SU-DHL-6 (cell line): ENCODE results near the gene ERN1.

Experiments used
- H2AFZ ChIP-seq: fragments of 200-600 bp; sonication (generic); 2 replicates; pipeline ENCODE4 v1.6.1; 2014; ENCODE audit warnings: low read depth, mild to moderate bottlenecking, moderate library complexity, mixed read lengths, antibody characterized with exemption, low read length; ENCODE audit not compliant: severe bottlenecking
- H3F3A ChIP-seq: fragments of 200-600 bp; shearing (Covaris generic); 2 replicates; pipeline ENCODE4 v1.6.0; 2016; ENCODE audit warnings: antibody characterized with exemption, mild to moderate bottlenecking; ENCODE audit not compliant: insufficient read depth
- H3K27ac ChIP-seq: fragments of 200-600 bp; sonication (generic); 2 replicates; pipeline ENCODE4 v1.5.1; 2016; ENCODE audit warnings: low read depth, mild to moderate bottlenecking, low read length, moderate library complexity, mixed read lengths
- H3K27me3 ChIP-seq: fragments of 200-600 bp; sonication (generic), shearing (Covaris generic); 2 replicates; pipeline ENCODE4 v1.6.0; 2014; ENCODE audit warnings: mild to moderate bottlenecking, low read length
- H3K36me3 ChIP-seq: fragments of 200-600 bp; sonication (generic); 2 replicates; pipeline ENCODE4 v1.6.1; 2014; ENCODE audit warnings: mild to moderate bottlenecking, low read length, mixed read lengths
- H3K4me2 ChIP-seq: fragments of 300-600, 200-600 bp; shearing (Covaris generic), sonication (generic); 2 replicates; pipeline ENCODE4 v1.6.0; 2014; ENCODE audit warnings: low read length, low read depth, mild to moderate bottlenecking; ENCODE audit not compliant: poor library complexity, severe bottlenecking
- H3K4me3 ChIP-seq: fragments of 200-600 bp; sonication (generic); 2 replicates; pipeline ENCODE4 v1.5.1; 2014; ENCODE audit warnings: antibody characterized with exemption, low read length, mild to moderate bottlenecking, mixed read lengths; ENCODE audit not compliant: insufficient read depth, poor library complexity, severe bottlenecking
- H3K79me2 ChIP-seq: fragments of 200-600 bp; sonication (generic); 2 replicates; pipeline ENCODE4 v1.6.1; 2014; ENCODE audit warnings: mild to moderate bottlenecking, low read length, moderate library complexity; ENCODE audit not compliant: insufficient read depth
- H3K9ac ChIP-seq: fragments of 200-600 bp; sonication (generic); 2 replicates; pipeline ENCODE4 v1.7.0; 2014; ENCODE audit warnings: mild to moderate bottlenecking, low read length
- H3K9me2 ChIP-seq: fragments of 200-600 bp; sonication (generic); replicated peaks from 2 replicates; pipeline ENCODE4 v1.6.1; 2014; ENCODE audit warnings: low read length; ENCODE audit not compliant: insufficient read depth
- H3K9me3 ChIP-seq: fragments of 200-600 bp; sonication (generic); 2 replicates; pipeline ENCODE4 v1.6.1; 2014; ENCODE audit warnings: low read length, mixed read lengths; ENCODE audit not compliant: insufficient read depth
- H4K20me1 ChIP-seq: fragments of 200-600 bp; sonication (generic); 2 replicates; pipeline ENCODE4 v1.6.1; 2014; ENCODE audit warnings: low read depth, mild to moderate bottlenecking, antibody characterized with exemption, low read length, moderate library complexity, mixed read lengths
- EZH2phosphoT487 ChIP-seq: fragments of 200-600 bp; sonication (generic), shearing (Covaris generic); conservative IDR thresholded peaks from 2 replicates; pipeline ENCODE4 v1.6.1; 2018; ENCODE audit warnings: mild to moderate bottlenecking, antibody characterized with exemption, low read length, moderate library complexity, mixed read lengths
- TF ChIP-seq, protein P1 (sequence below): fragments of 200-600 bp; sonication (generic); IDR thresholded peaks from one replicate; pipeline ENCODE4 v1.5.1; 2017; ENCODE audit warnings: antibody characterized with exemption, mild to moderate bottlenecking, low read length, moderate library complexity; ENCODE audit not compliant: insufficient read depth, poor library complexity, severe bottlenecking

ERN1 gene

DNA sequence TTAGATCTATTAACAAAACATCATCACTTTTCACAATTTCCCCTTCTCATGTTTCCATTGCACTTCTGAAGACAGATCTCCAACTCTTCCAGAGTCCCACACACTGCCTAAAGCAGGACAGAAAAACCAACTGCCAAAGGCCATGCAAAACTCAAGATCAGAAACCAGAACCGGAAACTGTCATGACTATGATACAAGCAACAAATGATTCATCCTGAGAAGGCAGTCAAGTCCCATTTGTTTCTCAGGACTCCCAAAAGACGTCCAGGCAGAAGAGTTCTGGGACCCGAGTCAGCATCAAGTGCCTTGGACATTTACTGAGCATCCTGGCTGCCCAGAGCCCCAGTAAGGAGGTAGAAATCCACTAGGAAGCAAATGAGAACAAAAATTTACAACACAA lies 38.8 kb downstream of the ERN1 start:
- Histone ChIP-seq H3K27ac (no peak overlapping the region), H2AFZ (no peak overlapping the region), H3K4me3 (no peak overlapping the region), H3K79me2 (no peaks in the 10 kb centered on the region), H3K27me3 (no peaks in the 10 kb centered on the region), H4K20me1 (no peaks in the 10 kb centered on the region), H3K9me3 (no peaks in the 10 kb centered on the region), H3K9ac (no peak overlapping the region), H3F3A (no peaks in the 10 kb centered on the region), H3K9me2 (no peaks in the 10 kb centered on the region), H3K4me2 (no peak overlapping the region), H3K36me3 (no peaks in the 10 kb centered on the region)
- TF ChIP-seq, protein P1, sequence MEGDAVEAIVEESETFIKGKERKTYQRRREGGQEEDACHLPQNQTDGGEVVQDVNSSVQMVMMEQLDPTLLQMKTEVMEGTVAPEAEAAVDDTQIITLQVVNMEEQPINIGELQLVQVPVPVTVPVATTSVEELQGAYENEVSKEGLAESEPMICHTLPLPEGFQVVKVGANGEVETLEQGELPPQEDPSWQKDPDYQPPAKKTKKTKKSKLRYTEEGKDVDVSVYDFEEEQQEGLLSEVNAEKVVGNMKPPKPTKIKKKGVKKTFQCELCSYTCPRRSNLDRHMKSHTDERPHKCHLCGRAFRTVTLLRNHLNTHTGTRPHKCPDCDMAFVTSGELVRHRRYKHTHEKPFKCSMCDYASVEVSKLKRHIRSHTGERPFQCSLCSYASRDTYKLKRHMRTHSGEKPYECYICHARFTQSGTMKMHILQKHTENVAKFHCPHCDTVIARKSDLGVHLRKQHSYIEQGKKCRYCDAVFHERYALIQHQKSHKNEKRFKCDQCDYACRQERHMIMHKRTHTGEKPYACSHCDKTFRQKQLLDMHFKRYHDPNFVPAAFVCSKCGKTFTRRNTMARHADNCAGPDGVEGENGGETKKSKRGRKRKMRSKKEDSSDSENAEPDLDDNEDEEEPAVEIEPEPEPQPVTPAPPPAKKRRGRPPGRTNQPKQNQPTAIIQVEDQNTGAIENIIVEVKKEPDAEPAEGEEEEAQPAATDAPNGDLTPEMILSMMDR: no peak
- no peak for TF ChIP-seq EZH2phosphoT487

DNA sequence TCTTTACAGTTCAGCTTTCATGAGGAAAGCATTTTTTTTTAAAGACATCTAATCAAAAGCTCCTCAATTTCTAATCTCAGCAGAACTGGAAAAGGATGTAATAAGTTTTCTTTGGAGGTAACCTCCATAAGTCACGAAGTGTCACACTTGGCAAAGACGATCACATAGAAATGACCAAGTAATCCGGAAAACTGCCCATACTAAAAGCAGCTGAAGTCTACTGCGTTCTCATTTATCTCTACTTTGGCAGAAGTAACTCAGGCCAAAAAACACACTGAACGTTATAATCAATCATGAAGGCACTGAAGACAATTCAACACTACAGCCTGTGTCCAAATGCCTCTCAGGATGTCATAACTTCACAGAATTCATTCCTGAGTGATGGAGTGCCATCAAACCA lies 39.8 kb downstream of the ERN1 start:
- H2AFZ ChIP-seq: no peak overlapping the region
- no peak overlapping the region for H3K4me3 ChIP-seq
- H3K9me2 ChIP-seq: no peaks in the 10 kb centered on the region
- H3F3A ChIP-seq: no peaks in the 10 kb centered on the region
- H4K20me1 ChIP-seq: no peaks in the 10 kb centered on the region
- no peaks in the 10 kb centered on the region for H3K36me3 ChIP-seq
- H3K27ac ChIP-seq: no peak overlapping the region
- TF ChIP-seq, protein P1: no peak
- TF ChIP-seq EZH2phosphoT487: no peak
- no peaks in the 10 kb centered on the region for H3K9me3 ChIP-seq
- H3K4me2 ChIP-seq: no peak overlapping the region
- H3K79me2 ChIP-seq: no peaks in the 10 kb centered on the region
- no peaks in the 10 kb centered on the region for H3K27me3 ChIP-seq
- H3K9ac ChIP-seq: no peak overlapping the region

DNA sequence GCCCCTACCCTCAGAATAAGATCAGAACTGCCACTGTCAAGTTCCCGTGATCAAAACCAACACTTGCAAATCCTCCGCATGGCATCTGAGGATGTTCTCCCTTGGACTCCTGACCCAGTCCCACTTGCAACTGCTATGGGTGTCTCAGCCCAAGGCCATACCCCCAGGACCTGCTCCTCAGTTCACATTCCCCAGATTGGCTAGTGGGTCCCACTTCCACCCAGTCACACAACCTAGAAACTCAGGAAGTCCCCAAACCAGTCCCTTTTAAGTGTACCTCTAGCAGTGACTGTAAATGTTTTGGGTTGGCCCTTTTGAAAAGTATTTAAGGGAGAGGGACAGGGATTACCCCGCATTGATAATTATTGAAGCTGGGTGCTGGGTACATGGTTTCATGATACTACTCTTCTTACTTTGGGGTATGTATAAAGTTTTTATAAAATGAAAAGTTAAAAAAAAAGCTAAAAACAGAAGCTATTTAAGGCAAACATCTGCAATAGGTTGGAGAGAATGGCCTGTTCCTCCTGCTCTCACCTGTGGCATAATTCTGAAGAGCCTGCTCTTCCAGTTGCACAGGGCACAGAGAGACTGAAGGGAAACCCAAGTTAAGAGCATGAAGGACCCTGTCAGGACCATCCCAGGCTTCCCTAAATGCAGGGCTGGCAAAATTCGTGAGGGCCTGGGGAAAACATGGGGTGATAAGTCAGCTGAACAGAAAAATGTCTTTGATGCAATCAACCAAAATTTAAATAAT lies 42.5 kb downstream of the ERN1 start:
- Histone ChIP-seq H3K4me2 (no peak overlapping the region), H3K9me2 (no peaks in the 10 kb centered on the region), H3K79me2 (no peaks in the 10 kb centered on the region), H3K9me3 (no peaks in the 10 kb centered on the region), H3K27me3 (no peaks in the 10 kb centered on the region), H3K4me3 (no peak overlapping the region), H3K9ac (no peak overlapping the region), H3F3A (no peaks in the 10 kb centered on the region), H2AFZ (no peak overlapping the region), H3K36me3 (no peaks in the 10 kb centered on the region), H3K27ac (no peak overlapping the region), H4K20me1 (no peaks in the 10 kb centered on the region)
- TF ChIP-seq, protein P1: no peak
- no peak for TF ChIP-seq EZH2phosphoT487
